ENCODE measurements around the gene CA9. TPM values are rescaled to one million over a fixed set of nuclear protein-coding genes. Genes with fewer than 3 reads are reported as not detected.

CA9 gene
- total RNA-seq, 1 experiment from 2014 or later: 1.0 TPM

- DNase-seq (ENCODE audit: low spot score) (no peak), ATAC-seq (no peak)
- Mint-ChIP-seq H3K4me1 (no peaks in the 10 kb centered on the region), H3K36me3 (peaks cover 83% of the 10 kb centered on the region), H3K4me3 (no peak overlapping the region), H3K27ac (no peak overlapping the region), H3K9me3 (no peaks in the 10 kb centered on the region), H3K27me3 (ENCODE audit: low read depth) (no peaks in the 10 kb centered on the region)
- ChIA-PET CTCF (interaction anchor here (1.1 to 4.1 kb wide), 9 partner anchors 15 to 101 kb away, joined by 3 to 29 read pairs (median 5); partner anchors contain the start of genes CREB3 and TLN1), POLR2A (no interaction called here)
- TF ChIP-seq ZNF396 (CRISPR knock-in tag; IDR thresholded peaks at IDR 0.05; ENCODE audit: borderline replicate concordance) (no peak), ARID4B (CRISPR knock-in tag; IDR thresholded peaks at IDR 0.05; ENCODE audit: borderline replicate concordance) (no peak), USF1 (CRISPR knock-in tag; IDR thresholded peaks at IDR 0.05) (no peak), STAT6 (CRISPR knock-in tag; conservative IDR thresholded peaks at IDR 0.05; ENCODE audit: low read depth) (no peak), JAZF1 (CRISPR knock-in tag; IDR thresholded peaks at IDR 0.05) (no peak), NR2C2 (CRISPR knock-in tag; IDR thresholded peaks at IDR 0.05) (no peak), PREB (CRISPR knock-in tag; IDR thresholded peaks at IDR 0.05; ENCODE audit: borderline replicate concordance) (no peak), E2F5 (CRISPR knock-in tag; IDR thresholded peaks at IDR 0.05) (no peak), FOXP4 (CRISPR knock-in tag; IDR thresholded peaks at IDR 0.05) (no peak), ZNF416 (CRISPR knock-in tag; IDR thresholded peaks at IDR 0.05) (no peak), NFYB (CRISPR knock-in tag; conservative IDR thresholded peaks at IDR 0.05; ENCODE audit: low read depth) (no peak), NFATC4 (CRISPR knock-in tag; IDR thresholded peaks at IDR 0.05) (no peak), ETV6 (CRISPR knock-in tag; IDR thresholded peaks at IDR 0.05) (no peak), AFF4 (CRISPR knock-in tag; IDR thresholded peaks at IDR 0.05; ENCODE audit: borderline replicate concordance) (no peak), MYBL2 (CRISPR knock-in tag; IDR thresholded peaks at IDR 0.05) (no peak), MAX (CRISPR knock-in tag; IDR thresholded peaks at IDR 0.05) (no peak), ZNF423 (CRISPR knock-in tag; IDR thresholded peaks at IDR 0.05) (no peak), ZNF671 (CRISPR knock-in tag; IDR thresholded peaks at IDR 0.05) (no peak)
These were observed 38.0 kb downstream of the CA9 start for GRCh38 chr9:35711501-35712428.

Data from WTC11 (cell line).